Measurements from ENCODE around the gene TSEN15. TPM values are rescaled to one million over a fixed set of nuclear protein-coding genes. Genes with fewer than 3 reads are reported as not detected.

Gene TSEN15
- total RNA-seq, 2 experiments from 2014 or later = 11.2 to 12.2 TPM

GRCh38 chr1:184035719-184036516, 15.6 kb upstream of the TSEN15 start:
- DNase-seq (peak in 2 of 14 experiments; percentile 3 to 14), ATAC-seq (ENCODE audit: poor library complexity) (peak; percentile 18)
- Mint-ChIP-seq H3K4me3 (peak overlapping the region; percentile 79), H3K36me3 (ENCODE audit: low read depth) (no peaks in the 10 kb centered on the region), H3K9me3 (no peaks in the 10 kb centered on the region), H3K27ac (no peak overlapping the region), H3K4me1 (ENCODE audit: low read depth) (peaks cover 6% of the 10 kb centered on the region), H3K27me3 (peaks cover 82% of the 10 kb centered on the region)
- Histone ChIP-seq H3K27me3 (ENCODE audit: control insufficient read depth in 1 of 2, insufficient read depth in 2 of 2, low read length in 2 of 2) (peaks cover 26 to 49% of the 10 kb centered on the region in 2 experiments), H3K36me3 (ENCODE audit: insufficient read depth, low read length) (no peaks in the 10 kb centered on the region), H3K4me1 (ENCODE audit: insufficient read depth, low read length) (peaks cover 19% of the 10 kb centered on the region), H3K27ac (ENCODE audit: low read depth in 1 of 2, low read length in 2 of 2) (no peak overlapping the region), H3K9me3 (ENCODE audit: control insufficient read depth in 1 of 2, insufficient read depth in 1 of 2, low read length in 2 of 2) (peaks cover 0 to 4% of the 10 kb centered on the region in 2 experiments), H3K4me3 (ENCODE audit: low read length) (peak overlapping the region; percentile 56)
- POLR2A ChIA-PET = interaction anchor here (1.1 kb wide), 1 partner anchor 16 kb away, joined by 3 read pairs; the partner anchor contains the start of gene TSEN15
- CTCF ChIA-PET = no interaction called here
- intact Hi-C loops (cut with DNase I, micrococcal nuclease) = loop anchor here (5.0 kb wide), 2 partner anchors 79 to 394 kb away; no protein-coding TSS in a partner anchor
- TF ChIP-seq, protein P1, sequence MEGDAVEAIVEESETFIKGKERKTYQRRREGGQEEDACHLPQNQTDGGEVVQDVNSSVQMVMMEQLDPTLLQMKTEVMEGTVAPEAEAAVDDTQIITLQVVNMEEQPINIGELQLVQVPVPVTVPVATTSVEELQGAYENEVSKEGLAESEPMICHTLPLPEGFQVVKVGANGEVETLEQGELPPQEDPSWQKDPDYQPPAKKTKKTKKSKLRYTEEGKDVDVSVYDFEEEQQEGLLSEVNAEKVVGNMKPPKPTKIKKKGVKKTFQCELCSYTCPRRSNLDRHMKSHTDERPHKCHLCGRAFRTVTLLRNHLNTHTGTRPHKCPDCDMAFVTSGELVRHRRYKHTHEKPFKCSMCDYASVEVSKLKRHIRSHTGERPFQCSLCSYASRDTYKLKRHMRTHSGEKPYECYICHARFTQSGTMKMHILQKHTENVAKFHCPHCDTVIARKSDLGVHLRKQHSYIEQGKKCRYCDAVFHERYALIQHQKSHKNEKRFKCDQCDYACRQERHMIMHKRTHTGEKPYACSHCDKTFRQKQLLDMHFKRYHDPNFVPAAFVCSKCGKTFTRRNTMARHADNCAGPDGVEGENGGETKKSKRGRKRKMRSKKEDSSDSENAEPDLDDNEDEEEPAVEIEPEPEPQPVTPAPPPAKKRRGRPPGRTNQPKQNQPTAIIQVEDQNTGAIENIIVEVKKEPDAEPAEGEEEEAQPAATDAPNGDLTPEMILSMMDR (IDR thresholded peaks at IDR 0.05) = no peak

- Histone ChIP-seq H3K27me3 (ENCODE audit: control insufficient read depth in 1 of 2, insufficient read depth in 2 of 2, low read length in 2 of 2) (peaks cover 26 to 49% of the 10 kb centered on the region in 2 experiments), H3K4me3 (ENCODE audit: low read length) (peak overlapping the region; percentile 56), H3K27ac (ENCODE audit: low read depth in 1 of 2, low read length in 2 of 2) (no peak overlapping the region), H3K4me1 (ENCODE audit: insufficient read depth, low read length) (peaks cover 19% of the 10 kb centered on the region), H3K36me3 (ENCODE audit: insufficient read depth, low read length) (no peaks in the 10 kb centered on the region), H3K9me3 (ENCODE audit: control insufficient read depth in 1 of 2, insufficient read depth in 1 of 2, low read length in 2 of 2) (peaks cover 0 to 4% of the 10 kb centered on the region in 2 experiments)
- Mint-ChIP-seq H3K4me3 (peak overlapping the region; percentile 79), H3K27ac (no peak overlapping the region), H3K27me3 (peaks cover 79% of the 10 kb centered on the region), H3K4me1 (ENCODE audit: low read depth) (peaks cover 6% of the 10 kb centered on the region), H3K36me3 (ENCODE audit: low read depth) (no peaks in the 10 kb centered on the region), H3K9me3 (no peaks in the 10 kb centered on the region)
- DNase-seq = peak in 6 of 14 experiments; percentile 0 to 44 (median 18)
- POLR2A ChIA-PET = interaction anchor here (1.1 kb wide), 1 partner anchor 15 kb away, joined by 3 read pairs; the partner anchor contains the start of gene TSEN15
- CTCF ChIA-PET = no interaction called here
- ATAC-seq (ENCODE audit: poor library complexity) = peak; percentile 25
- TF ChIP-seq, protein P1 (IDR thresholded peaks at IDR 0.05) = no peak
- intact Hi-C loops (cut with DNase I, micrococcal nuclease) = loop anchor here (5.0 kb wide), 2 partner anchors 79 to 394 kb away; no protein-coding TSS in a partner anchor
Observed at GRCh38 chr1:184036517-184036949, 15.0 kb upstream of the TSEN15 start.

- TF ChIP-seq, protein P1 (IDR thresholded peaks at IDR 0.05) = no peak
- ATAC-seq (ENCODE audit: poor library complexity) (no peak), DNase-seq (no peak)
- CTCF ChIA-PET = no interaction called here
- Mint-ChIP-seq H3K27me3 (peaks cover 76% of the 10 kb centered on the region), H3K9me3 (no peaks in the 10 kb centered on the region), H3K36me3 (ENCODE audit: low read depth) (no peaks in the 10 kb centered on the region), H3K4me1 (ENCODE audit: low read depth) (peaks cover 6% of the 10 kb centered on the region), H3K4me3 (peak overlapping the region; percentile 64), H3K27ac (no peak overlapping the region)
- Histone ChIP-seq H3K36me3 (ENCODE audit: insufficient read depth, low read length) (no peaks in the 10 kb centered on the region), H3K9me3 (ENCODE audit: control insufficient read depth in 1 of 2, insufficient read depth in 1 of 2, low read length in 2 of 2) (peaks cover 0 to 4% of the 10 kb centered on the region in 2 experiments), H3K4me1 (ENCODE audit: insufficient read depth, low read length) (peaks cover 19% of the 10 kb centered on the region), H3K27me3 (ENCODE audit: control insufficient read depth in 1 of 2, insufficient read depth in 2 of 2, low read length in 2 of 2) (peaks cover 26 to 52% of the 10 kb centered on the region in 2 experiments), H3K27ac (ENCODE audit: low read depth in 1 of 2, low read length in 2 of 2) (no peak overlapping the region), H3K4me3 (ENCODE audit: low read length) (peak overlapping the region; percentile 43)
- POLR2A ChIA-PET = interaction anchor here (1.5 kb wide), 1 partner anchor 13 kb away, joined by 5 read pairs; the partner anchor contains the start of gene TSEN15
- intact Hi-C loops (cut with DNase I, micrococcal nuclease) = loop anchor here (5.0 kb wide), 2 partner anchors 81 to 396 kb away; no protein-coding TSS in a partner anchor
Observed at GRCh38 chr1:184037849-184038591, 13.5 kb upstream of the TSEN15 start.

All from CD4-positive, alpha-beta T cell (primary cell).